Left kidney (tissue), 1 donor: Measurements from ENCODE around the gene TAF15. TPM values are rescaled to one million over a fixed set of nuclear protein-coding genes. Genes with fewer than 3 reads are reported as not detected.

Source experiments
- polyA plus RNA-seq: library from polyadenylated mRNA; unstranded; fragments of 120-200 nt; gene quantifications from one replicate; pipeline ENCODE4 v1.2.1, GENCODE V29; 2013; ENCODE audit not compliant: insufficient read length

TAF15 gene
- polyA plus RNA-seq, 1 donor = 321 TPM

Other genes starting within 250 kb of the TAF15 start
- 0.08 TPM for gene SLFN14, start 248.7 kb upstream of the TAF15 start, polyA plus RNA-seq
- 10.1 TPM for gene PEX12, start 230.9 kb upstream of the TAF15 start, polyA plus RNA-seq
- 143 TPM for gene AP2B1, start 222.2 kb upstream of the TAF15 start, polyA plus RNA-seq
- gene RASL10B, start 77.8 kb upstream of the TAF15 start, polyA plus RNA-seq = 13.0 TPM
- gene GAS2L2, start 56.2 kb upstream of the TAF15 start, polyA plus RNA-seq = 0.08 TPM
- gene C17orf50, start 48.6 kb upstream of the TAF15 start, polyA plus RNA-seq = not detected
- 1.2 TPM for gene MMP28, start 13.8 kb upstream of the TAF15 start, polyA plus RNA-seq
- 0.20 TPM for gene HEATR9, start 59.4 kb downstream of the TAF15 start, polyA plus RNA-seq
- gene CCL5, start 70.9 kb downstream of the TAF15 start, polyA plus RNA-seq = 1.5 TPM
- gene RDM1, start 121.3 kb downstream of the TAF15 start, polyA plus RNA-seq = 3.1 TPM
- not detected for gene LYZL6, start 134.2 kb downstream of the TAF15 start, polyA plus RNA-seq
- 0.20 TPM for gene CCL16, start 172.0 kb downstream of the TAF15 start, polyA plus RNA-seq
- 18.0 TPM for gene CCL14, start 177.2 kb downstream of the TAF15 start, polyA plus RNA-seq
- gene CCL15, start 192.1 kb downstream of the TAF15 start, polyA plus RNA-seq = 7.5 TPM
- 0.48 TPM for gene CCL23, start 208.5 kb downstream of the TAF15 start, polyA plus RNA-seq